Aorta (tissue), 5 donors: ENCODE measurements around the gene FAM241B. TPM values are rescaled to one million over a fixed set of nuclear protein-coding genes. Genes with fewer than 3 reads are reported as not detected.

Experiments used
- ATAC-seq: fragments of 200-7000 bp; cut with Tn5 transposase; one replicate; pipeline ENCODE4 v1.9.1; 2022; ENCODE audit warnings: moderate library complexity; ENCODE audit not compliant: low FRiP score
- DNase-seq, 2 donors: peaks; one replicate each; pipeline ENCODE4 v3.0.0-alpha.2; 2020
- H3K27ac ChIP-seq, 2 donors: one replicate each; pipeline ENCODE4 v1.5.1; 2013; ENCODE audit warnings: low read length in 2 of 2, mild to moderate bottlenecking in 2 of 2, moderate library complexity in 2 of 2, control low read depth in 1 of 2, inconsistent platforms in 1 of 2, low read depth in 1 of 2
- H3K27me3 ChIP-seq, 2 donors: one replicate each; pipeline ENCODE4 v1.6.1; 2013; ENCODE audit warnings: control low read depth in 1 of 2, low read length in 1 of 2, mild to moderate bottlenecking in 1 of 2, moderate library complexity in 1 of 2; ENCODE audit not compliant: insufficient read depth in 2 of 2, control insufficient read depth in 1 of 2
- H3K36me3 ChIP-seq, 2 donors: one replicate each; pipeline ENCODE4 v1.6.1; 2013; ENCODE audit warnings: control low read depth in 1 of 2, low read length in 1 of 2, mild to moderate bottlenecking in 1 of 2; ENCODE audit not compliant: insufficient read depth in 2 of 2, control insufficient read depth in 1 of 2
- H3K4me1 ChIP-seq, 2 donors: one replicate each; pipeline ENCODE4 v1.6.1; 2013; ENCODE audit warnings: low read length in 2 of 2, control low read depth in 1 of 2, mild to moderate bottlenecking in 1 of 2, moderate library complexity in 1 of 2; ENCODE audit not compliant: insufficient read depth in 2 of 2, control insufficient read depth in 1 of 2
- H3K4me3 ChIP-seq, 2 donors: one replicate each; pipeline ENCODE4 v1.5.1; 2013; ENCODE audit warnings: low read length in 2 of 2, control low read depth in 1 of 2, mild to moderate bottlenecking in 1 of 2
- H3K9me3 ChIP-seq: one replicate; pipeline ENCODE4 v1.6.1; 2013; ENCODE audit warnings: mild to moderate bottlenecking, low read length; ENCODE audit not compliant: control insufficient read depth
- whole genome bisulfite sequencing, 2 donors: extraction: QIAGEN DNeasy Blood & Tissue Kit; methylation state at CpG; one replicate each; pipeline ENCODE4 v1.1.7; 2013; 5-methylcytosine and 5-hydroxymethylcytosine counted together
- intact Hi-C, 2 donors: fragments of 100-400 bp; cut with DNase I; formaldehyde crosslinking; loops; one replicate each; pipeline versions ENCODE4 v1.14.2 to v1.15.0; 2022
- polyA plus RNA-seq, 2 donors: library from polyadenylated mRNA; stranded (reverse); fragments of 200-250 nt; gene quantifications; one replicate each; pipeline ENCODE4 v1.2.3, GENCODE V29; 2013
- total RNA-seq, 2 donors: library from RNA; stranded (reverse); fragmentation: NEBNext Ultra II Directional; extraction: Animal tissue kit (Norgen Biotek cat#: 25700); gene quantifications; one replicate each; pipeline ENCODE4 v1.2.1, GENCODE V29; 2021
- donor health status: healthy with polysubstance abuse.
- donor health status: Bipolar disorder and iron deficiency.
- donor health status: DM: no; HTN: no; CAD: no.
- donor health status: DM: no; HTN: no; CAD: no.
- donor health status: DM: yes; HTN: yes; CAD: no.

FAM241B gene
- total and polyA plus RNA-seq, 4 donors, result 4.7 to 10.6 (median 8.3) TPM

DNA sequence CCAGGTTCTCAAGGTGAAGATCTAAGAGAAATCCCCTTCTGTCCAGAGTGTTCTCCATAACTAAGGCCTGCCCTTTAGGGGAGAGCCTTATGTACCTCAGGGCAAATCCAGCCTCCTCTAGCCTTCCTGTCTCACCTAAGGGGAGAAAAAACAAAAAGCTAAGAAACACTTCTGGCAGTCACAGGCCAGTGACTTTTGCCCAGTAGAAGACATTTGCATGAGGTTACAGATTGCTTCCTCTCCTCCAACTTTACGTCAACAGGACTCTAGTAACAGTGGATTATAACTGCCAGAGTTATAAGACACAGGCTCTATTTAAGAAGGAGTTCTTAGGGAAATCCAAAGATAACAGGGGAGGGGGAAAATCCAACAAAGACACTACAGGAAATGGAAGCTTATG, 15.9 kb upstream of the FAM241B start:
- no peaks in the 10 kb centered on the region for H3K4me1 ChIP-seq
- H3K36me3 ChIP-seq, result no peaks in the 10 kb centered on the region
- DNase-seq, result no peak
- ATAC-seq, result no peak
- 90 to 94% methylated on average over 1 of the region's 1 CpG for WGBS, 2 donors
- H3K27me3 ChIP-seq, result no peaks in the 10 kb centered on the region
- H3K9me3 ChIP-seq, result peaks cover 2% of the 10 kb centered on the region
- no peak overlapping the region for H3K4me3 ChIP-seq
- intact Hi-C loops, result no loop called here
- H3K27ac ChIP-seq, result no peak overlapping the region

DNA sequence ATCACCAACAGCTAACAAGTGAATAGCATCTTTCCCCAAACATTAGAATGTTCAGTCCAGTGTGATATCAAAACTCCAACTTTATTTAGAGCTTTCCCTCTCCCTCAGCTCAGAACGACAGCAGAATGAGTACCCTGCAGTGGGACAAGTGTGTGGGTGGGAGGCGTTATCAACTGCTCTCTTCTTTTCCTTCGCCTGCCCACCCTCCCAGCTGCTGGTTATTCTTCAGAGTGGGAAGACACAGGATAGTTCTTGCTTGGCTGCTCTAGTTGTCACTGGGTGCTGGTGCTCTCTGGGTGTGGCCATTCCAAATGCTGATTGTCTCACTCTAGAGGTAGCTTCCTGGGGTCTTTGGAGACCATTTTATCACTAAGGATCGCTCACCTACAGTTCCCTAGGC, 13.7 kb upstream of the FAM241B start:
- Histone ChIP-seq H3K36me3 (no peaks in the 10 kb centered on the region), H3K4me1 (no peaks in the 10 kb centered on the region), H3K27ac (no peak overlapping the region), H3K9me3 (peaks cover 2% of the 10 kb centered on the region), H3K4me3 (no peak overlapping the region), H3K27me3 (no peaks in the 10 kb centered on the region)
- ATAC-seq, result no peak
- intact Hi-C loops, result no loop called here
- DNase-seq, result no peak
- WGBS, 2 donors, result 63 to 68% methylated on average over 4 of the region's 4 CpGs

- no peak for ATAC-seq
- no peak overlapping the region for H3K27ac ChIP-seq
- H3K9me3 ChIP-seq, result no peaks in the 10 kb centered on the region
- no peak for DNase-seq
- no peaks in the 10 kb centered on the region for H3K36me3 ChIP-seq
- no peaks in the 10 kb centered on the region for H3K27me3 ChIP-seq
- H3K4me3 ChIP-seq, result no peak overlapping the region
- H3K4me1 ChIP-seq, result no peaks in the 10 kb centered on the region
- WGBS, 2 donors, result 71 to 91% methylated on average over 2 of the region's 2 CpGs
- intact Hi-C loops, result no loop called here
Measured at GRCh38 chr10:69618746-69619145, 11.3 kb upstream of the FAM241B start.

DNA sequence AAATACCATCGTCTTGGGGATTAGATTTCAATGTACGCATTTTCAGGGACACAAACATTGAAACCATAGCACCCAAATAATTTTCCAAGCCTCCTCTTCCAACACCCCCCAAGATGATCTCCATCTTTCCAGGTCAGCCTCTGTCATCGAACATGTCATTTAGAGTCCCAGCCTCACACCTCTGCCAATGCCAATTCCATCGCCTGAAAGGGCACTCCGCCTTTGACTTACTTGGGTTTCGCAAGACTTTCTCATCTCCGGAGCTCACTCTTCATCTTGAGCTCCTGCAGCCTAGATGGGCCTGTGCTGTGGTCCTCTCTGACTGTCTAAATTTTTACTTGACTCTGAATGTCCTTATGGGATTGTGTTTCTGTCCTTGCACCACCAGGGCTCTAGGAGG, 10.4 kb upstream of the FAM241B start:
- Histone ChIP-seq H3K27me3 (no peaks in the 10 kb centered on the region), H3K4me1 (no peaks in the 10 kb centered on the region), H3K4me3 (no peak overlapping the region), H3K36me3 (no peaks in the 10 kb centered on the region), H3K9me3 (no peaks in the 10 kb centered on the region), H3K27ac (no peak overlapping the region)
- intact Hi-C loops, result no loop called here
- no peak for DNase-seq
- ATAC-seq, result no peak
- 82 to 93% methylated on average over 7 of the region's 7 CpGs for WGBS, 2 donors

- no peak for ATAC-seq
- DNase-seq, result no peak
- 40 to 47% methylated on average over 5 of the region's 5 CpGs for WGBS, 2 donors
- Histone ChIP-seq H3K36me3 (no peaks in the 10 kb centered on the region), H3K4me3 (no peak overlapping the region), H3K27ac (no peak overlapping the region), H3K27me3 (no peaks in the 10 kb centered on the region), H3K9me3 (no peaks in the 10 kb centered on the region), H3K4me1 (no peaks in the 10 kb centered on the region)
- intact Hi-C loops, result no loop called here
Measured at GRCh38 chr10:69620625-69621024, 9.4 kb upstream of the FAM241B start.

DNA sequence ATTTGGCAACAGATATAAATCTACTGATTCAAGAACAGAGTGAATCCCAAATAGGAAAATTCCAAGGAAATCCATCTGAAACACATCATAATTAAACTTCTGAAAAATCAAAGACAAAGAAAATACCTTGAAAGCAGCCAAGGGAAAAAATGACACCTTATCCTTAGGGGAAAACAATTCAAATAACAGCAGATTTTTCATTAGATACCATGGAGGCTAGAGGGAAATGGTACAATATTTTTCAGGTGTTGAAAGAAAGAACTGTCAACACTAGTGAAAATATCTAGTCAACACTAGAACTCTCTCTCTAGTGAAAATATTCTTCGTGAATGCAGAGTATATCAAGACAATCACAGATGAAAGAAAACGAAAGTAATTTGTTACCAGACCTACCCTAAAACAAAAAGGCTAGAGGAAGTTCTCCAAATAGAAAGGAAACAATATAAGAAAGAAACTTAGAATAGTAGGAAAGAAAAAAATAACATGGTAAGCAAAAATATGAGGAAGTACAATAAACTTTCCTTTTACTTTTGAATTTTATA, 5.7 kb upstream of the FAM241B start:
- Histone ChIP-seq H3K4me3 (no peak overlapping the region), H3K27me3 (no peaks in the 10 kb centered on the region), H3K27ac (no peak overlapping the region), H3K9me3 (no peaks in the 10 kb centered on the region), H3K36me3 (no peaks in the 10 kb centered on the region), H3K4me1 (no peaks in the 10 kb centered on the region)
- 49 to 63% methylated on average over 2 of the region's 2 CpGs for WGBS, 2 donors
- intact Hi-C loops, result no loop called here
- DNase-seq (no peak), ATAC-seq (no peak)

GRCh38 chr10:69626826-69627225, 3.2 kb upstream of the FAM241B start:
- intact Hi-C loops, result no loop called here
- no peak for ATAC-seq
- Histone ChIP-seq H3K36me3 (no peaks in the 10 kb centered on the region), H3K4me3 (no peak overlapping the region), H3K27ac (no peak overlapping the region), H3K9me3 (no peaks in the 10 kb centered on the region), H3K27me3 (no peaks in the 10 kb centered on the region), H3K4me1 (no peaks in the 10 kb centered on the region)
- no peak for DNase-seq

GRCh38 chr10:69628891-69629290, 1.2 kb upstream of the FAM241B start:
- Histone ChIP-seq H3K27me3 (no peaks in the 10 kb centered on the region), H3K9me3 (no peaks in the 10 kb centered on the region), H3K4me1 (no peaks in the 10 kb centered on the region), H3K27ac (no peak overlapping the region), H3K36me3 (no peaks in the 10 kb centered on the region), H3K4me3 (no peak overlapping the region)
- 54 to 59% methylated on average over 6 of the region's 6 CpGs for WGBS, 2 donors
- ATAC-seq (no peak), DNase-seq (no peak)
- intact Hi-C loops, result no loop called here

GRCh38 chr10:69629519-69629896, 539 bp upstream of the FAM241B start:
- WGBS, 2 donors, result 40 to 55% methylated on average over 2 of the region's 2 CpGs
- no peaks in the 10 kb centered on the region for H3K9me3 ChIP-seq
- no peak overlapping the region for H3K27ac ChIP-seq
- peak overlapping the region in 1 of 2 donors; percentile 63 for H3K4me3 ChIP-seq
- H3K27me3 ChIP-seq, result no peaks in the 10 kb centered on the region
- DNase-seq (no peak), ATAC-seq (no peak)
- H3K36me3 ChIP-seq, result no peaks in the 10 kb centered on the region
- intact Hi-C loops, result no loop called here
- no peaks in the 10 kb centered on the region for H3K4me1 ChIP-seq
